K562 (cell line): ENCODE data around the gene KLHL8. TPM values are rescaled to one million over a fixed set of nuclear protein-coding genes. Genes with fewer than 3 reads are reported as not detected.

ENCODE experiments used
- ARID3B ChIP-seq: fragments of 250-450 bp; sonication (Bioruptor Pico); IDR thresholded peaks from 2 replicates; pipeline ENCODE4 v1.4.0; 2020; ENCODE audit warnings: borderline replicate concordance
- BRD9 ChIP-seq: fragments of 450-650 bp; IDR thresholded peaks from 2 replicates; pipeline ENCODE4 v1.6.1; 2018; ENCODE audit warnings: low read depth; ENCODE audit not compliant: partially characterized antibody
- CEBPB ChIP-seq: fragments of 450-650 bp; IDR thresholded peaks from 2 replicates; pipeline ENCODE4 v1.6.1; 2016; ENCODE audit warnings: missing genetic modification characterization, missing compliant biosample characterization
- CHD7 ChIP-seq: fragments of 200-600 bp; sonication (generic); IDR thresholded peaks from one replicate; pipeline ENCODE4 v1.6.1; 2012; ENCODE audit warnings: mild to moderate bottlenecking, low read depth, low read length, inconsistent platforms
- CREB3L1 ChIP-seq: fragments of 450-650 bp; IDR thresholded peaks from 2 replicates; pipeline ENCODE4 v1.6.1; 2014; ENCODE audit warnings: low read depth, mild to moderate bottlenecking, moderate library complexity, borderline replicate concordance
- ELK1 ChIP-seq: sonication (generic); formaldehyde crosslinking; IDR thresholded peaks from 2 replicates; pipeline ENCODE4 v1.8.1; 2022; ENCODE audit warnings: missing genetic modification reagents
- HDAC6 ChIP-seq: IDR thresholded peaks from 2 replicates; pipeline ENCODE4 v1.6.1; 2012; ENCODE audit warnings: low read depth, mild to moderate bottlenecking, control low read depth, inconsistent platforms, low read length, moderate library complexity
- HNRNPH1 ChIP-seq: fragments of 200-400 bp; formaldehyde crosslinking; optimal IDR thresholded peaks from 2 replicates; pipeline ENCODE3; 2017; ENCODE audit warnings: low read depth, mild to moderate bottlenecking, low read length, moderate library complexity
- KAT8 ChIP-seq: fragments of 450-650 bp; IDR thresholded peaks from 2 replicates; pipeline ENCODE4 v1.6.1; 2016; ENCODE audit warnings: low read depth, mild to moderate bottlenecking
- ZBTB8A ChIP-seq: fragments of 450-650 bp; IDR thresholded peaks from 2 replicates; pipeline ENCODE4 v1.6.1; 2018; ENCODE audit warnings: mild to moderate bottlenecking, moderate library complexity; ENCODE audit not compliant: partially characterized antibody
- ZEB2 ChIP-seq: fragments of 450-650 bp; IDR thresholded peaks from 2 replicates; pipeline ENCODE4 v1.6.1; 2016
- ZNF79 ChIP-seq: fragments of 250-450 bp; sonication (Bioruptor Pico); IDR thresholded peaks from 2 replicates; pipeline ENCODE4 v1.4.0; 2020; ENCODE audit warnings: low read depth, mild to moderate bottlenecking, moderate library complexity
- polyA plus RNA-seq, 8 experiments: library from polyadenylated mRNA; depleted of rRNA in 4 of 8; stranded (reverse) in 5 of 8; unstranded in 3 of 8; fragments of >200 nt; fragmentation: Nextera tagmentation in 2 of 8; fragmentation: Illumina TruSeq in 1 of 8; extraction: Ambion mirVana in 2 of 8; extraction: Trizol in 1 of 8; gene quantifications; 2 replicates each; pipeline versions ENCODE4 v1.2.1 to v1.2.3, GENCODE V29; 2011 to 2014; ENCODE audit warnings: inconsistent platforms in 1 of 8, missing spikeins in 1 of 8
- total RNA-seq, 7 experiments: library from RNA; depleted of rRNA in 6 of 7; stranded (reverse); fragments of >200 nt in 6 of 7; fragmentation: Illumina TruSeq in 2 of 7; extraction: Trizol in 2 of 7; gene quantifications; 2 replicates each; pipeline versions ENCODE4 v1.2.1 to v1.2.3, GENCODE V29; 2011 to 2021; ENCODE audit warnings: low replicate concordance in 1 of 7

Gene KLHL8
- total and polyA plus RNA-seq, 9 of the 15 experiments (the other 6 are each of a cell fraction or from before 2014, with no cell fraction given): 8.7 to 25.3 (median 15.7) TPM

- no peak for TF ChIP-seq CHD7
- no peak for TF ChIP-seq ZNF79 (CRISPR knock-in tag)
- TF ChIP-seq CREB3L1: peak; percentile 52
- TF ChIP-seq ELK1: no peak
- no peak for TF ChIP-seq ARID3B (CRISPR knock-in tag)
- peak; percentile 24 for TF ChIP-seq BRD9
- no peak for TF ChIP-seq ZBTB8A
- no peak for TF ChIP-seq CEBPB (tag)
- TF ChIP-seq HDAC6: no peak
- no peak for TF ChIP-seq HNRNPH1
- no peak for TF ChIP-seq KAT8
- TF ChIP-seq ZEB2: no peak
These were observed at the start of gene KLHL8 (continued) for GRCh38 chr4:87220094-87220822.
